Cardiac muscle cell (in vitro differentiated cells and primary cell): ENCODE data around the gene FLYWCH2. TPM values are rescaled to one million over a fixed set of nuclear protein-coding genes. Genes with fewer than 3 reads are reported as not detected.
A peak's percentile ranks its signal among the peaks of the same experiment; 100 is the strongest.

Experiments used
- DNase-seq, 2 donors: peaks; one replicate each; pipeline versions ENCODE4 v3.0.0 to v3.0.0-alpha.2; 2010 to 2017; ENCODE audit warnings: low read depth in 1 of 2, low spot score in 1 of 2
- H3K27ac ChIP-seq: fragments of 200-600 bp; sonication (generic); 2 replicates; pipeline ENCODE4 v1.5.1; 2016
- H3K27me3 ChIP-seq: fragments of 200-600 bp; sonication (generic); 2 replicates; pipeline ENCODE4 v1.6.0; 2016; ENCODE audit warnings: control low read depth
- H3K36me3 ChIP-seq: fragments of 200-600 bp; sonication (generic); 2 replicates; pipeline ENCODE4 v1.5.1; 2016; ENCODE audit warnings: control low read depth
- H3K4me1 ChIP-seq: fragments of 200-600 bp; sonication (generic); 2 replicates; pipeline ENCODE4 v1.8.1; 2017; ENCODE audit warnings: low read depth, mild to moderate bottlenecking, mixed run types
- H3K4me3 ChIP-seq: fragments of 200-600 bp; sonication (generic); 2 replicates; pipeline ENCODE4 v1.5.1; 2016; ENCODE audit warnings: mild to moderate bottlenecking
- H3K9me3 ChIP-seq: fragments of 200-600 bp; sonication (generic); 2 replicates; pipeline ENCODE4 v1.5.1; 2017; ENCODE audit warnings: low read depth, mild to moderate bottlenecking, control low read depth
- polyA plus RNA-seq: library from polyadenylated mRNA; unstranded; fragments of >200 nt; fragmentation: Nextera tagmentation; extraction: Ambion mirVana; gene quantifications from 2 replicates; pipeline ENCODE4 v1.2.1, GENCODE V29; 2016
- total RNA-seq: library from RNA; depleted of rRNA; stranded (reverse); fragments of >200 nt; gene quantifications from 2 replicates; pipeline ENCODE4 v1.2.3, GENCODE V29; 2016
- TF ChIP-seq, protein P1 (sequence below): IDR thresholded peaks from 2 replicates; pipeline ENCODE4 v1.5.1; 2012; ENCODE audit warnings: low read depth, mild to moderate bottlenecking, low read length

Gene FLYWCH2
- total and polyA plus RNA-seq, 2 experiments from 2014 or later = 66.1 to 134 TPM

DNA sequence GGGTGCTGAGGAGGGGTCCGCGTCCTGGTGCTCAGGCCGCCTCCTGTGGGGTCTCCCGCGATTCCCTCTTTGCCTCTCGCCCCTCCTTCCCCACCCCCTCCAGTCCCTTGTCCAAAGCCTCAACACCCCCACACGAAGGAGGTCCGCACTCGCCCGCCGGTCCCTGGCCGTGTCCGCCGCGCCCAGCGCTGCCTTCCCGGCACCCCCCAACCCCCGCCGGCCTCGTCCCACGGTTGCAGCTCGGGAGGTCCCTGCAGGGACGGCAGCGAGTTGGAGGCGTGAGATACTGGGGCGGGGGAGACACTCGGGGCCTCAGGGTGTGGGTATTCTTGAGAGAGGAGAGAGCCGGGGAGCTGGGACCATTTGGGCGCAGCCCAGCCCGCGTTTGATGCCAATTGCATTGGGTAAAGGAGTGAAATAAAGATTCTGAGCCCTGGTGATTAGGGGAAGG lies 468 bp downstream of the FLYWCH2 start:
- DNase-seq = peak; percentile 40 to 43
- Histone ChIP-seq H3K36me3 (no peaks in the 10 kb centered on the region), H3K4me1 (no peaks in the 10 kb centered on the region), H3K27me3 (no peaks in the 10 kb centered on the region), H3K27ac (peak overlapping the region; percentile 31), H3K4me3 (peak overlapping the region; percentile 59), H3K9me3 (no peaks in the 10 kb centered on the region)
- TF ChIP-seq, protein P1, sequence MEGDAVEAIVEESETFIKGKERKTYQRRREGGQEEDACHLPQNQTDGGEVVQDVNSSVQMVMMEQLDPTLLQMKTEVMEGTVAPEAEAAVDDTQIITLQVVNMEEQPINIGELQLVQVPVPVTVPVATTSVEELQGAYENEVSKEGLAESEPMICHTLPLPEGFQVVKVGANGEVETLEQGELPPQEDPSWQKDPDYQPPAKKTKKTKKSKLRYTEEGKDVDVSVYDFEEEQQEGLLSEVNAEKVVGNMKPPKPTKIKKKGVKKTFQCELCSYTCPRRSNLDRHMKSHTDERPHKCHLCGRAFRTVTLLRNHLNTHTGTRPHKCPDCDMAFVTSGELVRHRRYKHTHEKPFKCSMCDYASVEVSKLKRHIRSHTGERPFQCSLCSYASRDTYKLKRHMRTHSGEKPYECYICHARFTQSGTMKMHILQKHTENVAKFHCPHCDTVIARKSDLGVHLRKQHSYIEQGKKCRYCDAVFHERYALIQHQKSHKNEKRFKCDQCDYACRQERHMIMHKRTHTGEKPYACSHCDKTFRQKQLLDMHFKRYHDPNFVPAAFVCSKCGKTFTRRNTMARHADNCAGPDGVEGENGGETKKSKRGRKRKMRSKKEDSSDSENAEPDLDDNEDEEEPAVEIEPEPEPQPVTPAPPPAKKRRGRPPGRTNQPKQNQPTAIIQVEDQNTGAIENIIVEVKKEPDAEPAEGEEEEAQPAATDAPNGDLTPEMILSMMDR = no peak

DNA sequence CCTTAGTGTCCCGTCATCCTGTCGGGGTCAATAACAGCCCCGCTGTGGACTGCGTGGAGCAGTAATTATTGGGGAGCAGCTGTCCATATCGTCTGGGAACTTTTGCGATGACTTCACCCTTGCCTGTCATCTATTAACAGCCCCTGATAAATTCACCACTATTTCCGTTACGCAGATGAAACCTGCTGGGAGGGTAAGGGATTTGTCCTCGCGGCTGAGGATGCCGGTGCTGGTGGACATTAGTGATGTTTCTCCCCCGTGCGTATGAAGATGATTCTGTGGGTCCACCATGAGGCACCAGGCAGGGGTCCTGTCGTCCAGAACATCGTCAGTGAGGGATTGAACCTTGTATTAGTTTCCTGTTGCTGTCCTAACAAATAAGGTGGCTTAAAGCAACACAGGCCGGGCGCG lies 1.0 kb downstream of the FLYWCH2 start:
- no peaks in the 10 kb centered on the region for H3K4me1 ChIP-seq
- no peaks in the 10 kb centered on the region for H3K36me3 ChIP-seq
- no peaks in the 10 kb centered on the region for H3K27me3 ChIP-seq
- no peaks in the 10 kb centered on the region for H3K9me3 ChIP-seq
- no peak overlapping the region for H3K27ac ChIP-seq
- peak overlapping the region; percentile 59 for H3K4me3 ChIP-seq
- DNase-seq = peak in 1 of 2 donors; percentile 13
- TF ChIP-seq, protein P1 = no peak

DNA sequence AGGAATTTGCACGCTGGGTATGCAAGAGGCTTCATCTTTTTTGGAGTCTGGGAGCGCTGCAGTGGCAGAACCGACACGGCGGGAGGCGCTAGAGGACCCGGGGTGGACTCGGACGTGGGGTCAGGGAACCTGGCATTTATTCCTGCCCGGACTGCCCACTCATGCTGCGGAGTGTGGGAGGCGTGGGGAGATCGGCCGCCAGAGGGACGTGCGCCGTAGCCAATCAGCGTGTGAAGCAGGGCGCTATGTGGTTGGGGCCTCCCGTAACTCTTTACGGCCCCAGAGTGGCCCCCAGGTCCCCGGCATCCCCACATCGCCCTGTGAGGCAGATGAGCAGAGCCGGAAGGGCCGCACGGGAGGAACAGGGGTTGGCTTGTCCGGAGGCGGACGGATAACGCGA lies 11.2 kb downstream of the FLYWCH2 start:
- TF ChIP-seq, protein P1 = no peak
- Histone ChIP-seq H3K9me3 (no peaks in the 10 kb centered on the region), H3K36me3 (no peaks in the 10 kb centered on the region), H3K4me3 (no peak overlapping the region), H3K27ac (no peak overlapping the region), H3K4me1 (no peaks in the 10 kb centered on the region), H3K27me3 (no peaks in the 10 kb centered on the region)
- no peak for DNase-seq

DNA sequence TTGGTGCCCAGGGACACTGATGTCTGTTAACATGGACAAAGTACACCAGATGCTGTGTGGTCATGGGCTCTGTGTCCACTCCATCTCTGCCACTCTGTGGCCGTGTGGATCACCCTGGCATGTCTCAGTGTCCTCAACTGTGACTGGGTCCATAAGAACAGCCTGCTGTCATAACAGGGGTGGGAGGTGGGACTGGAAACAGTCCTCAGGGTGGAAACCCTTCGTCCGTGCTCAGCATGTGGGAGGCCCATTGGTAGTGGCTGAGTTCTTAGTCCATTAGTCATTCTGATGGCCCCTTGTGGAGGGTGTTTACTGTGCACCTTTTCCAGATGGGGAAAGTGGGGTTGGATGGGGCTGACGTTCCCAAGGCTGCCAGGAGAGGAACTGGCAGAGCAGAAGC lies 12.8 kb downstream of the FLYWCH2 start:
- H3K36me3 ChIP-seq = no peaks in the 10 kb centered on the region
- H3K27ac ChIP-seq = no peak overlapping the region
- H3K4me1 ChIP-seq = no peaks in the 10 kb centered on the region
- H3K27me3 ChIP-seq = no peaks in the 10 kb centered on the region
- TF ChIP-seq, protein P1 = no peak
- H3K9me3 ChIP-seq = no peaks in the 10 kb centered on the region
- H3K4me3 ChIP-seq = no peak overlapping the region
- no peak for DNase-seq

DNA sequence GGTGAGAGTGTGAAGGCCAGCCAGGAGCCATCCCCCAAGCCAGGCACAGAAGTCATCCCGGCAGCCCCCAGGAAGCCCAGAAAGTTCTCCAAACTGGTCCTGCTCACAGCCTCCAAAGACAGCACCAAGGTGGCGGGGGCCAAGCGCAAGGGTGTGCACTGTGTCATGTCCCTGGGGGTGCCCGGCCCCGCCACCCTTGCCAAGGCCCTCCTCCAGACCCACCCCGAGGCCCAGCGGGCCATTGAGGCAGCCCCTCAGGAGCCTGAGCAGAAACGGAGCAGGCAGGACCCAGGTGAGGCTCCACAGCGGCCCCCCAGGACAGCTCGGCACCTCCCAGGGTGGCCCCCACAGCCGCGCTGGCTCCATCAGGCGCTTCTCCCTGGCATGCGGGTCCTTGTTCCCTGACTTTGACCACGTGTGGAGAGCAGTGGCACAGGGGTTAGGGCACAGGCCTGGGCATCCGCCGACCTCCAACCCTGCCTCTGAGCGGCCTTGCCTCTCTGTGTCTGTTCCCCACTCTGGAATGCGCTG lies 13.5 kb downstream of the FLYWCH2 start:
- no peak overlapping the region for H3K4me3 ChIP-seq
- DNase-seq = no peak
- no peaks in the 10 kb centered on the region for H3K9me3 ChIP-seq
- no peaks in the 10 kb centered on the region for H3K4me1 ChIP-seq
- H3K27ac ChIP-seq = no peak overlapping the region
- H3K36me3 ChIP-seq = no peaks in the 10 kb centered on the region
- TF ChIP-seq, protein P1 = no peak
- no peaks in the 10 kb centered on the region for H3K27me3 ChIP-seq

DNA sequence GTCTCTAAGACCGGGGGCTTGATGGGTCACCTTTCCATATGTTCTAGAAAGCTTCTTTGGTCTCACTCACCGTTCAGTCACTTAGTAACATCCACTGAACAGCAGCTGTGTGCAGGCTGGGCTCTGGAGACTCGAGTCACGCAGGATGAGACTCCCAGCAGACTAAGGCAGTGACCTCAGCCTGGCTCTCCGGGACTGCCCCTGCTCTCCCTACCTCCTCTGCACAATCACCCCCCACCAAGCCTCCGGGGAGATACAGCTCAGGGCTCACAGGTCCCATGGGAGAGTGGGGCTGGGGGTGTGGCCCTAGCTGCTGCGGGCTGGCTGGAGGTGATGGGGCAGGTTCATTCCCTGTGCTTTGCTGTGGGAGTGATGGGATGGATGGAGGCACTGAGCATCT lies 14.1 kb downstream of the FLYWCH2 start:
- no peak overlapping the region for H3K4me3 ChIP-seq
- no peaks in the 10 kb centered on the region for H3K36me3 ChIP-seq
- H3K9me3 ChIP-seq = no peaks in the 10 kb centered on the region
- TF ChIP-seq, protein P1 = no peak
- H3K27ac ChIP-seq = no peak overlapping the region
- DNase-seq = no peak
- no peaks in the 10 kb centered on the region for H3K27me3 ChIP-seq
- H3K4me1 ChIP-seq = no peaks in the 10 kb centered on the region
